Measurements from ENCODE around the gene SIAH1. TPM values are rescaled to one million over a fixed set of nuclear protein-coding genes. Genes with fewer than 3 reads are reported as not detected.

The SIAH1 gene
- total RNA-seq, 1 experiment from 2014 or later: 33.2 TPM

DNA sequence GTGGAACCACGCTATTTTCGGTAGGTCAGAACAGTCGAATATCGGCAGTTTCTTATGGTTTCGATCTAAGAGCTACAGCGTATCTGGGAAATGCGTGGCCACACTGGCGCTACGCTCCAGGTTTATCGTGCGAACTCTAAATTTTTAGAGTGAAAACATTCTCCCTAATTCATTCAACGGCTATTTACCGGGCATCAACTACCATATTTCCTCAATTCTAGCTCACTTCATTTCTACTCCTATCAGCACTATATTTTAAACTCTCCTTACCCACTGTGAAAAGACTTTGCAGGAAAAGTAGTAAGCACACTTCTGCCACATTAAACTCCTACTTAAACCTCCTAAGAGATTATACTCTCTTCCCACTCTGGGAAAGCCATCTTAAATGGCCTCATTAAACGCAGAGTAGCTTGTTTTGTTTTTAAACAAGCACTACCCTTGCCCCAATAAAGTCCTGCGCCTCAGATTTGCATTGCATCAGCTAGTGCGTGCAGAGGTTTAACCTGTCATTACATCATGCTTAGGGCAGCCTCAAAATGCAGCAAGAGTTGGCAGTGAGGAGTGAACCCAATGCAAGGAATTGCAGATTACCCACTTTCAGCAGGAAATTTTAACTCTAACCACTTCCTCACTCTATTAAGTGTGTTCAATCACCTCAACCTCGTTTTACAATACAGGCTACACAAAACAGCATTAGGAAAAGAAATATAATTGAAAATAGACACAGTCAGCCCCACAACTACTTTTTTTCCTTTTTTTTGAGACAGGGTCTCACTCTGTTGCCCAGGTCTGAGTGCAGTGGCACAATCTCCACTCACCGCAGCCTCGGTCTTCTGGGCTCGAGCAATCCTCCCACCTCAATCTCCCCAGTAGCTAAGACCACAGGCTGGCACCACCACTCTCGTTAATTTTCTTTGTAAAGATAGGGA is 18.8 kb downstream of the SIAH1 start:
- Histone ChIP-seq H3K79me1 (ENCODE audit: insufficient read depth, low read depth, low read length, poor library complexity, severe bottlenecking) (no peaks in the 10 kb centered on the region), H3K9ac (ENCODE audit: extremely low read depth, insufficient read length, low read length) (peak overlapping the region; percentile 75), H3K4ac (ENCODE audit: low read depth, low read length) (no peak overlapping the region; the same call in 1 of the 2 replicates), H4K8ac (replicated peaks; ENCODE audit: insufficient read length, low read depth, low read length) (no peak overlapping the region), H3K27me3 (ENCODE audit: insufficient read depth, low read length) (no peaks in the 10 kb centered on the region), H2BK12ac (ENCODE audit: insufficient read length, low read depth, low read length) (no peak overlapping the region), H4K5ac (ENCODE audit: insufficient read length, low read depth, low read length) (no peak overlapping the region), H2AFZ (ENCODE audit: low read length) (no peak overlapping the region), H3K23me2 (ENCODE audit: insufficient read length, low read depth, low read length, poor library complexity, severe bottlenecking) (peaks cover 4% of the 10 kb centered on the region), H3K4me2 (ENCODE audit: insufficient read depth, insufficient read length, low read length) (peak overlapping the region; percentile 56), H3K79me2 (ENCODE audit: insufficient read depth, low read length) (peaks cover 45% of the 10 kb centered on the region; the same call in 1 of the 2 replicates), H4K91ac (ENCODE audit: insufficient read length, low read depth, low read length) (no peak overlapping the region), H4K20me1 (ENCODE audit: control insufficient read depth, insufficient read depth, insufficient read length) (no peaks in the 10 kb centered on the region), H2BK5ac (ENCODE audit: insufficient read length, low read length) (no peak overlapping the region), H3K4me1 (ENCODE audit: insufficient read depth, low read length) (peaks cover 2% of the 10 kb centered on the region), H3K18ac (ENCODE audit: insufficient read length, low read depth, low read length) (peak overlapping the region; percentile 86), H3K56ac (ENCODE audit: insufficient read length, low read depth, low read length) (no peak overlapping the region), H2AK5ac (ENCODE audit: insufficient read length, low read length) (no peak overlapping the region), H3K27ac (ENCODE audit: insufficient read length, low read depth, low read length) (peak overlapping the region; percentile 64), H3K14ac (ENCODE audit: insufficient read depth, low read length) (peak overlapping the region; percentile 72; the same call in 1 of the 2 replicates), H2BK20ac (ENCODE audit: low read depth, low read length, poor library complexity, severe bottlenecking) (no peak overlapping the region), H2BK120ac (ENCODE audit: low read depth, low read length, poor library complexity, severe bottlenecking) (peak overlapping the region; percentile 42), H2BK15ac (ENCODE audit: low read depth, low read length) (no peak overlapping the region), H3T11ph (ENCODE audit: low read length) (no peak overlapping the region), H3K23ac (ENCODE audit: insufficient read length, low read depth, low read length) (no peak overlapping the region), H3K9me3 (ENCODE audit: control insufficient read depth, low read depth, low read length) (no peaks in the 10 kb centered on the region)
- H3K4me3 Mint-ChIP-seq: peak overlapping the region; percentile 64 to 87
- TF ChIP-seq, protein P1, sequence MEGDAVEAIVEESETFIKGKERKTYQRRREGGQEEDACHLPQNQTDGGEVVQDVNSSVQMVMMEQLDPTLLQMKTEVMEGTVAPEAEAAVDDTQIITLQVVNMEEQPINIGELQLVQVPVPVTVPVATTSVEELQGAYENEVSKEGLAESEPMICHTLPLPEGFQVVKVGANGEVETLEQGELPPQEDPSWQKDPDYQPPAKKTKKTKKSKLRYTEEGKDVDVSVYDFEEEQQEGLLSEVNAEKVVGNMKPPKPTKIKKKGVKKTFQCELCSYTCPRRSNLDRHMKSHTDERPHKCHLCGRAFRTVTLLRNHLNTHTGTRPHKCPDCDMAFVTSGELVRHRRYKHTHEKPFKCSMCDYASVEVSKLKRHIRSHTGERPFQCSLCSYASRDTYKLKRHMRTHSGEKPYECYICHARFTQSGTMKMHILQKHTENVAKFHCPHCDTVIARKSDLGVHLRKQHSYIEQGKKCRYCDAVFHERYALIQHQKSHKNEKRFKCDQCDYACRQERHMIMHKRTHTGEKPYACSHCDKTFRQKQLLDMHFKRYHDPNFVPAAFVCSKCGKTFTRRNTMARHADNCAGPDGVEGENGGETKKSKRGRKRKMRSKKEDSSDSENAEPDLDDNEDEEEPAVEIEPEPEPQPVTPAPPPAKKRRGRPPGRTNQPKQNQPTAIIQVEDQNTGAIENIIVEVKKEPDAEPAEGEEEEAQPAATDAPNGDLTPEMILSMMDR (conservative IDR thresholded peaks at IDR 0.05): no peak
- peak; percentile 56 for DNase-seq
- H3K9me3 Mint-ChIP-seq: no peaks in the 10 kb centered on the region; a peak in 1 of 5 replicates
- peak overlapping the region; percentile 94 to 96 (median 96) for H3K27ac Mint-ChIP-seq
- peaks cover 0 to 11% (median 4%) of the 10 kb centered on the region in 3 experiments; a peak in 5 of 7 replicates for H3K36me3 Mint-ChIP-seq (ENCODE audit: insufficient read depth in 1 of 3, low read depth in 3 of 3)
- H3K4me1 Mint-ChIP-seq: peaks cover 45% of the 10 kb centered on the region in 2 experiments
- H3K27me3 Mint-ChIP-seq (ENCODE audit: low read depth): no peaks in the 10 kb centered on the region
- no CpG with 5 or more reads among the region's 21 CpGs for WGBS (ENCODE audit: extremely low coverage, insufficient read length, low lambda C conversion rate)
